ENCODE measurements around the gene ACSBG1.

DNA sequence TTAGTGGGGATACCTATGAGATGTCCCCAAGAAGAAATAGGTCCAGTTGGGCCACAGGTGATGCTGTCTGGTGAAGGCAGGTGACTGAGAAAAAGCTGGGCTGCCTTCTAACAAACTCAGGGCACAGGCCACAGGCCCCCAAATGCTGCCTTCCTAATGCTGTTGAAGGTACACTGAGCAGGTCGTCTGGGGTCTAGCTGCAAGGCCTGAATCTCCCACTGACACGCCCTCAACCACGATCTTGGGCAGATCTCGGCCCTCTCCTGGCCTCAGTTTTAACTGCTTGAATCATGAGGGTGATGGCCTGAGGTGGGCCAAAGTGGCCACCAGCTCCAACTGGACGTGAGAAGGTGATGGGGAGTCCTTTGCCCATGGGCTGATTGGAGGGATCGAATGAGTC, 2.1 kb upstream of the ACSBG1 start:
- TF ChIP-seq, protein P1, sequence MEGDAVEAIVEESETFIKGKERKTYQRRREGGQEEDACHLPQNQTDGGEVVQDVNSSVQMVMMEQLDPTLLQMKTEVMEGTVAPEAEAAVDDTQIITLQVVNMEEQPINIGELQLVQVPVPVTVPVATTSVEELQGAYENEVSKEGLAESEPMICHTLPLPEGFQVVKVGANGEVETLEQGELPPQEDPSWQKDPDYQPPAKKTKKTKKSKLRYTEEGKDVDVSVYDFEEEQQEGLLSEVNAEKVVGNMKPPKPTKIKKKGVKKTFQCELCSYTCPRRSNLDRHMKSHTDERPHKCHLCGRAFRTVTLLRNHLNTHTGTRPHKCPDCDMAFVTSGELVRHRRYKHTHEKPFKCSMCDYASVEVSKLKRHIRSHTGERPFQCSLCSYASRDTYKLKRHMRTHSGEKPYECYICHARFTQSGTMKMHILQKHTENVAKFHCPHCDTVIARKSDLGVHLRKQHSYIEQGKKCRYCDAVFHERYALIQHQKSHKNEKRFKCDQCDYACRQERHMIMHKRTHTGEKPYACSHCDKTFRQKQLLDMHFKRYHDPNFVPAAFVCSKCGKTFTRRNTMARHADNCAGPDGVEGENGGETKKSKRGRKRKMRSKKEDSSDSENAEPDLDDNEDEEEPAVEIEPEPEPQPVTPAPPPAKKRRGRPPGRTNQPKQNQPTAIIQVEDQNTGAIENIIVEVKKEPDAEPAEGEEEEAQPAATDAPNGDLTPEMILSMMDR (IDR thresholded peaks at IDR 0.05) = no peak
- TF ChIP-seq POLR2A (IDR thresholded peaks at IDR 0.05) = no peak

Data from tibial nerve (tissue), 3 donors.